ENCODE data around the gene KRT33B. TPM values are rescaled to one million over a fixed set of nuclear protein-coding genes. Genes with fewer than 3 reads are reported as not detected.

The KRT33B gene
- total and polyA plus RNA-seq, 2 of the 8 experiments (the other 6 are each of a cell fraction or from before 2014, with no cell fraction given), result not detected

GRCh38 chr17:41335747-41336146, 33.9 kb downstream of the KRT33B start:
- no peak overlapping the region for H3K27ac ChIP-seq (ENCODE audit: low read depth, low read length)
- FAIRE-seq (no peak), DNase-seq (ENCODE audit: low read depth in 1 of 2, low spot score in 2 of 2) (no peak)
- H3K79me2 ChIP-seq (ENCODE audit: control insufficient read depth in 1 of 2, insufficient read depth in 2 of 2, low read length in 2 of 2), result no peaks in the 10 kb centered on the region
- no peak overlapping the region for H3K4me3 ChIP-seq (ENCODE audit: extremely low read depth in 1 of 4, insufficient read depth in 2 of 4, low read depth in 3 of 4, low read length in 4 of 4)
- no peak overlapping the region for H3K56ac ChIP-seq (replicated peaks; ENCODE audit: insufficient read length, low read depth, low read length)
- H2BK20ac ChIP-seq (ENCODE audit: low read length), result no peak overlapping the region
- H4K8ac ChIP-seq (ENCODE audit: extremely low read depth, insufficient read depth, low read length), result no peak overlapping the region
- WGBS, 2 experiments (ENCODE audit: extremely low coverage in 1 of 2, insufficient coverage in 1 of 2, insufficient read length in 1 of 2, insufficient replicate concordance in 2 of 2, low coverage in 1 of 2, low lambda C conversion rate in 2 of 2, missing lambda C conversion rate in 1 of 2), result 88% methylated on average over 1 of the region's 1 CpG; no CpG with 5 or more reads in 1 of the 2 experiments
- H3K23me2 ChIP-seq (ENCODE audit: low read depth, low read length), result no peaks in the 10 kb centered on the region
- ChIA-PET CTCF (ENCODE audit: partially characterized antibody) (interaction anchor here (1.0 kb wide), 1 partner anchor 12 kb away, joined by 3 read pairs; no protein-coding TSS in a partner anchor), POLR2A (ENCODE audit: partially characterized antibody) (no interaction called here)
- TF ChIP-seq FOSL1 (IDR thresholded peaks at IDR 0.05; ENCODE audit: insufficient read depth, low read depth, low read length) (no peak), CEBPB (IDR thresholded peaks at IDR 0.05; ENCODE audit: low read depth, low read length) (no peak), HDAC2 (IDR thresholded peaks at IDR 0.05; ENCODE audit: borderline replicate concordance in 1 of 2, low read depth in 2 of 2, low read length in 2 of 2) (no peak), BRCA1 (IDR thresholded peaks at IDR 0.05; ENCODE audit: low read depth, low read length) (no peak), GABPA (IDR thresholded peaks at IDR 0.05; ENCODE audit: borderline replicate concordance, insufficient read depth, low read length) (no peak), KDM5A (IDR thresholded peaks at IDR 0.05; ENCODE audit: low read length) (no peak)
- no peak overlapping the region for H3K4me2 ChIP-seq (ENCODE audit: insufficient read depth in 1 of 2, low read depth in 2 of 2, low read length in 2 of 2)
- no peak overlapping the region for H2AFZ ChIP-seq (ENCODE audit: low read length)
- H3K36me3 ChIP-seq (ENCODE audit: control insufficient read depth in 2 of 4, insufficient read depth in 4 of 4, low read length in 3 of 4), result no peaks in the 10 kb centered on the region
- H3K18ac ChIP-seq (ENCODE audit: extremely low read depth, low read length), result no peak overlapping the region
- no peak overlapping the region for H3K14ac ChIP-seq (ENCODE audit: insufficient read length)
- H2BK12ac ChIP-seq (ENCODE audit: low read depth, low read length), result no peak overlapping the region
- no peak overlapping the region for H4K91ac ChIP-seq (replicated peaks; ENCODE audit: insufficient read length, low read length)
- H3K9ac ChIP-seq (replicated peaks in 1 of 4; ENCODE audit: extremely low read depth in 1 of 4, low read depth in 3 of 4, low read length in 3 of 4), result no peak overlapping the region
- no peak overlapping the region for H3K4ac ChIP-seq (replicated peaks; ENCODE audit: insufficient read length, low read depth, low read length)
- no peak overlapping the region for H2BK120ac ChIP-seq (replicated peaks; ENCODE audit: low read depth, low read length)
- no peaks in the 10 kb centered on the region for H3K9me3 ChIP-seq (ENCODE audit: insufficient read depth in 2 of 2, low read depth in 1 of 2, low read length in 1 of 2)
- H3K4me1 ChIP-seq (replicated peaks in 1 of 4; ENCODE audit: control insufficient read depth in 3 of 4, insufficient read depth in 4 of 4, low read length in 3 of 4), result no peaks in the 10 kb centered on the region
- H2BK5ac ChIP-seq (ENCODE audit: low read depth, low read length), result no peak overlapping the region
- no peak overlapping the region for H2AK5ac ChIP-seq (ENCODE audit: low read depth, low read length)
- H4K20me1 ChIP-seq (replicated peaks in 1 of 2; ENCODE audit: control insufficient read depth in 1 of 2, insufficient read depth in 2 of 2, low read length in 2 of 2), result no peaks in the 10 kb centered on the region
- H2BK15ac ChIP-seq (ENCODE audit: low read length), result no peak overlapping the region
- H3K27me3 ChIP-seq (replicated peaks in 1 of 4; ENCODE audit: control insufficient read depth in 3 of 4, extremely low read depth in 1 of 4, insufficient read depth in 3 of 4, low read length in 3 of 4), result no peaks in the 10 kb centered on the region
- no peak overlapping the region for H4K5ac ChIP-seq (ENCODE audit: insufficient read length, low read depth, low read length)
- H3K79me1 ChIP-seq (ENCODE audit: low read depth, low read length), result no peaks in the 10 kb centered on the region
- H3K23ac ChIP-seq (ENCODE audit: insufficient read length), result no peak overlapping the region
